ENCODE measurements around the gene PPIF. TPM values are rescaled to one million over a fixed set of nuclear protein-coding genes. Genes with fewer than 3 reads are reported as not detected.

PPIF gene
- total and polyA plus RNA-seq, 2 of the 4 experiments (the other 2 are of a cell fraction) = 29.2 to 130 TPM

- Histone ChIP-seq H3K27ac (ENCODE audit: insufficient read depth, low read length) (no peak overlapping the region), H2AK5ac (ENCODE audit: low read depth, low read length) (no peak overlapping the region), H3K23ac (ENCODE audit: low read depth, low read length) (no peak overlapping the region), H3K79me1 (ENCODE audit: low read depth in 1 of 2, low read length in 2 of 2) (no peaks in the 10 kb centered on the region), H3K9ac (ENCODE audit: low read depth, low read length) (no peak overlapping the region), H4K91ac (ENCODE audit: insufficient read depth, low read depth, low read length) (no peak overlapping the region), H4K8ac (ENCODE audit: low read depth in 2 of 2, low read length in 2 of 2) (no peak overlapping the region), H2BK5ac (ENCODE audit: low read depth, low read length, poor library complexity, severe bottlenecking) (no peak overlapping the region), H3K27me3 (ENCODE audit: control insufficient read depth, insufficient read depth, low read length) (no peaks in the 10 kb centered on the region), H2AK9ac (replicated peaks; ENCODE audit: low read depth, low read length, poor library complexity) (no peak overlapping the region), H2BK120ac (ENCODE audit: low read depth, low read length) (no peak overlapping the region), H4K5ac (ENCODE audit: low read depth, low read length) (no peak overlapping the region), H3K36me3 (ENCODE audit: control insufficient read depth, insufficient read depth, low read length) (no peaks in the 10 kb centered on the region), H2BK20ac (ENCODE audit: low read depth, low read length) (peak overlapping the region; percentile 35; the same call in 1 of the 2 replicates), H3K4ac (ENCODE audit: low read depth, low read length) (no peak overlapping the region), H3K4me3 (ENCODE audit: insufficient read depth, low read depth, low read length) (no peak overlapping the region), H2AFZ (replicated peaks; ENCODE audit: low read length, poor library complexity) (no peak overlapping the region), H3K9me1 (ENCODE audit: insufficient read depth, low read length) (no peaks in the 10 kb centered on the region; the same call in 1 of the 2 replicates), H3K9me3 (ENCODE audit: control insufficient read depth, insufficient read depth, low read length) (no peaks in the 10 kb centered on the region; the same call in 1 of the 2 replicates), H3K4me1 (ENCODE audit: control insufficient read depth, insufficient read depth, low read length) (no peaks in the 10 kb centered on the region), H3K4me2 (ENCODE audit: low read depth, low read length) (no peak overlapping the region), H2BK15ac (ENCODE audit: low read depth, low read length) (no peak overlapping the region), H3K18ac (ENCODE audit: low read depth, low read length) (no peak overlapping the region), H4K20me1 (ENCODE audit: insufficient read depth, low read length) (no peaks in the 10 kb centered on the region), H3K14ac (replicated peaks; ENCODE audit: low read depth, low read length) (no peak overlapping the region), H3K56ac (ENCODE audit: extremely low read depth, insufficient read depth, low read length) (no peak overlapping the region)
- no peak for DNase-seq
- dilution Hi-C loops (cut with HindIII; ENCODE audit: low sequenced_read_pairs, unreplicated experiment) (no loop called here), intact Hi-C loops (cut with micrococcal nuclease) (no loop called here), in situ Hi-C loops (cut with MboI; ENCODE audit: low sequenced_read_pairs) (no loop called here)
- TF ChIP-seq CEBPB (IDR thresholded peaks at IDR 0.05; ENCODE audit: low read depth, low read length) (no peak), CHD1 (IDR thresholded peaks at IDR 0.05; ENCODE audit: low read depth, low read length) (no peak)
- no TSS peak for BruUV-seq (replicated peaks)
- ATAC-seq (ENCODE audit: low read depth) = no peak
- no CpG with 5 or more reads among the region's 4 CpGs for WGBS, 2 experiments (ENCODE audit: extremely low coverage in 2 of 2, insufficient read length in 1 of 2)
- CTCF ChIA-PET = no interaction called here
- POLR2A ChIA-PET (ENCODE audit: unreplicated experiment) = no interaction called here
These were observed 14.6 kb downstream of the PPIF start for GRCh38 chr10:79361726-79362397.
